ENCODE data around the gene CNN1.
A peak's percentile ranks its signal among the peaks of the same experiment; 100 is the strongest.

Gene CNN1

GRCh38 chr19:11549386-11549953 lies 10.8 kb downstream of the CNN1 start:
- no peak for TF ChIP-seq CTCF (IDR thresholded peaks at IDR 0.05; ENCODE audit: insufficient read depth, missing control alignments)
- DNase-seq (ENCODE audit: insufficient read length, low spot score) (no peak), FAIRE-seq (no peak)

GRCh38 chr19:11550265-11550664 lies 11.6 kb downstream of the CNN1 start:
- FAIRE-seq = no peak

GRCh38 chr19:11551603-11552235 lies 13.1 kb downstream of the CNN1 start:
- peak; percentile 21 for TF ChIP-seq CTCF (IDR thresholded peaks at IDR 0.05; ENCODE audit: insufficient read depth, missing control alignments)
- DNase-seq (ENCODE audit: insufficient read length, low spot score) (no peak), FAIRE-seq (no peak)

More at GRCh38 chr19:11550265-11550664, 11.6 kb downstream of the CNN1 start:
- no peak for DNase-seq (ENCODE audit: insufficient read length, low spot score)
- TF ChIP-seq CTCF (IDR thresholded peaks at IDR 0.05; ENCODE audit: insufficient read depth, missing control alignments) = no peak

- DNase-seq (ENCODE audit: insufficient read length, low spot score) = no peak
- no peak for FAIRE-seq
- no peak for TF ChIP-seq CTCF (IDR thresholded peaks at IDR 0.05; ENCODE audit: insufficient read depth, missing control alignments)
Measured at GRCh38 chr19:11552666-11553372, 14.2 kb downstream of the CNN1 start.

GRCh38 chr19:11554160-11554559 lies 15.5 kb downstream of the CNN1 start:
- DNase-seq (ENCODE audit: insufficient read length, low spot score) = no peak
- TF ChIP-seq CTCF (IDR thresholded peaks at IDR 0.05; ENCODE audit: insufficient read depth, missing control alignments) = no peak
- no peak for FAIRE-seq

- TF ChIP-seq CTCF (IDR thresholded peaks at IDR 0.05; ENCODE audit: insufficient read depth, missing control alignments) = no peak
- FAIRE-seq (no peak), DNase-seq (ENCODE audit: insufficient read length, low spot score) (no peak)
Measured at GRCh38 chr19:11555246-11555645, 16.6 kb downstream of the CNN1 start.
